GM13976 (cell line): ENCODE measurements around the gene ERC1.
A peak's percentile ranks its signal among the peaks of the same experiment; 100 is the strongest.
"Not testable (repeated sequence)": the region's sequence is repeated elsewhere in the genome, so short reads cannot be mapped to it uniquely, and the experiment has no call there.

ENCODE experiments used
- DNase-seq: peaks from one replicate; pipeline ENCODE4 v3.0.0; 2012; ENCODE audit warnings: low spot score
- CTCF ChIP-seq: IDR thresholded peaks from 2 replicates; pipeline ENCODE4 v1.5.1; 2012; ENCODE audit warnings: borderline replicate concordance, mild to moderate bottlenecking; ENCODE audit not compliant: insufficient read depth; ENCODE audit errors: extremely low read depth, missing control alignments, control extremely low read depth
- in situ Hi-C: fragments of 300-500 bp; cut with MboI; formaldehyde crosslinking; loops from one replicate; pipeline ENCODE4 v1.12.0; 2022; ENCODE audit warnings: low sequenced_read_pairs, mixed read lengths, inconsistent platforms; ENCODE audit not compliant: unreplicated experiment

ERC1 gene

GRCh38 chr12:1201886-1202285 lies 210.9 kb downstream of the ERC1 start:
- in situ Hi-C loops: no loop called here
- DNase-seq: no peak
- TF ChIP-seq CTCF: no peak

- no peak for TF ChIP-seq CTCF
- DNase-seq: no peak
- in situ Hi-C loops: no loop called here
Measured at GRCh38 chr12:1203735-1204019, 212.7 kb downstream of the ERC1 start.

GRCh38 chr12:1204581-1205121 lies 213.6 kb downstream of the ERC1 start:
- in situ Hi-C loops: no loop called here
- peak; percentile 47 for DNase-seq
- no peak for TF ChIP-seq CTCF

GRCh38 chr12:1205512-1206060 lies 214.6 kb downstream of the ERC1 start:
- TF ChIP-seq CTCF: no peak
- DNase-seq: no peak
- in situ Hi-C loops: no loop called here

- DNase-seq: no peak
- TF ChIP-seq CTCF: no peak
- in situ Hi-C loops: no loop called here
Measured at GRCh38 chr12:1206118-1206734, 215.2 kb downstream of the ERC1 start.

GRCh38 chr12:1207276-1207675 lies 216.3 kb downstream of the ERC1 start:
- in situ Hi-C loops: no loop called here
- TF ChIP-seq CTCF: no peak
- no peak for DNase-seq

- in situ Hi-C loops, DNase-seq: not testable (repeated sequence)
Measured at GRCh38 chr12:1208719-1209118, 217.7 kb downstream of the ERC1 start.
